ENCODE results near the gene LYPD6.
"Not testable (repeated sequence)": the region's sequence is repeated elsewhere in the genome, so short reads cannot be mapped to it uniquely, and the experiment has no call there.

LYPD6 gene, protein sequence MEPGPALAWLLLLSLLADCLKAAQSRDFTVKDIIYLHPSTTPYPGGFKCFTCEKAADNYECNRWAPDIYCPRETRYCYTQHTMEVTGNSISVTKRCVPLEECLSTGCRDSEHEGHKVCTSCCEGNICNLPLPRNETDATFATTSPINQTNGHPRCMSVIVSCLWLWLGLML

GRCh38 chr2:149330127-149331022, at the start of gene LYPD6:
LYPD6 (plus strand) TSS chr2:149330587; CDS start chr2:149437709, 107,122 bp downstream.
- no peak for DNase-seq

- no peak for DNase-seq
Observed at GRCh38 chr2:149281441-149281840, 48.9 kb upstream of the LYPD6 start.

DNA sequence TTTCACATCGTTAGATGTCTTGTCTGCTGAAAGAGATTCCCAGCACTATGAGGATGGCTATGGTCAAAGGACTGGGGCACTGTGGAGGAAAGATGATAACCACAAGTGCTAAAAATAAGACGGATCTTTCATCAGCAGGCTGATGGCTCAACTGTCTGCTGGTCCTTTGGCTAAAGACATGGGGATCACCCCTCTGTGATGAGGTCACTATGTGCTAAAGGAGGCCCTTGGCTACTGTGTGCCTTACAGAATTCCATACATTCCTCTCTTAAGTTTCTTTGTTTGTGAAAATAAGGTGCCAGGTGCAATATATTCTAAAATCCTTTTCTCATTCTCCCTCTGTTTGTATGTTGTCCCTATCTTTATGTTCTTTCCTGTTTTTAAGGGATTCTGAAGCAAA, 39.7 kb upstream of the LYPD6 start:
- DNase-seq: no peak

DNA sequence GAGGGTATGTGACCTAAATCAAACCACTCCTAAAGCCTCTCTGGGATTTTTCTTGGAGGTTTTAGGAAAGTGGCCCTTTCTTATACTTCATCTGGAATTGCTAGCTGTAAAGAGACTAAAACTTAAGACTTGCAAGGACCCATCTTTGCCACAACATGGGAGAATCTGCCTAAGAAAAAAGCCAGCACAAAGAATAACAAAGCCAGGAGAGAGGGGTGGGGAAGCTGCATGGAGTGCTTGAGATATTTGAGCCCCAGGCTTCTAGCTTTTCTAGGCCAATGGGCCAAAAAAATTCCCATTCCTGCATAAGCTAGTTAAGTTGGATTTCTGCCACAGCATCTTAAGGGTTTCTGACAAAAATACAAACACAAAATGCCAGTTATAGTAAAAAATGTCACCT, 38.5 kb upstream of the LYPD6 start:
- DNase-seq: no peak

DNA sequence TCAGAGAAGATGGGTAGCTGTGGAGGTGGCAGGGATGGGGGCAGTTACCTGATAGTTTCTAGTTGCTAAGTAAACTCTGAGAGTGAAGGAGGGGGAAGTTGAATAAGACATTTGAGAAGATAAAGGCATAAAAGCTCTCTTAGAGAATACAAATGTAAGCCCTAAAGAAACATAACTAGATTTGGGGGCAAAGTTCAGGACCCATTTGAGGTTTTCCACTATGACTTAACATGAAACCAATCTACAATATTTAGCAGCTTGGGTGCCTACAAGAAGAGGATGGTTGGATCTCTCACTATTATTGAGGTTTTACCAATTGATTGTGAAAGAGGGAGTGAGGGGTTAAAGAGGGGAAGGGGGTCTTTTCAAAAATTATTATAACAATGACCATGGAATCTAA, 34.4 kb upstream of the LYPD6 start:
- no peak for DNase-seq

GRCh38 chr2:149307014-149307413, 23.4 kb upstream of the LYPD6 start:
- DNase-seq: no peak

DNA sequence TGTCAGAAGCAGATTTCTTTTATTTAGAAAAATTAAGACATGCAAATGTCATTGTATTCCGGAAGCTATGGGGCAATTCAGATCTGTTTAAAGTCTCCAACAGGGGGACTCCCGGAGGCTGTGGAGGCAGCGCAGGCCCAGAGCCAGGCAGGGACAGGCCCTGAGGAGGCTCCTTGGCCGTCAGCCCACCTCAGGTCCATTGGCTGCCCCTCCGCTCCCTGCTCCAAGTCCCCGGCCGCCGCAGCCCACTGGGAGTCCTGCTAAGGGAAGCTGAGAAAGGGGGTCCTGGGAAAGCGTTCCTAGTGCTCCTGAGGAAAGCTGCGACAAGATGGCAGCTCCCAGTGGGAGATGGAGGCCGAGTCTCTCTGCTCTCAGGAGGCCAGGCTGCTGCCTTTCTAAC, 20.0 kb upstream of the LYPD6 start:
- DNase-seq: no peak

GRCh38 chr2:149312039-149312438, 18.3 kb upstream of the LYPD6 start:
- no peak for DNase-seq

- DNase-seq: peak in 1 of 2 donors; percentile 13
Observed at GRCh38 chr2:149313512-149313972, 16.8 kb upstream of the LYPD6 start.

GRCh38 chr2:149314687-149315086, 15.7 kb upstream of the LYPD6 start:
- DNase-seq: no peak

- DNase-seq: no peak
Observed at GRCh38 chr2:149315461-149315860, 14.9 kb upstream of the LYPD6 start.

DNA sequence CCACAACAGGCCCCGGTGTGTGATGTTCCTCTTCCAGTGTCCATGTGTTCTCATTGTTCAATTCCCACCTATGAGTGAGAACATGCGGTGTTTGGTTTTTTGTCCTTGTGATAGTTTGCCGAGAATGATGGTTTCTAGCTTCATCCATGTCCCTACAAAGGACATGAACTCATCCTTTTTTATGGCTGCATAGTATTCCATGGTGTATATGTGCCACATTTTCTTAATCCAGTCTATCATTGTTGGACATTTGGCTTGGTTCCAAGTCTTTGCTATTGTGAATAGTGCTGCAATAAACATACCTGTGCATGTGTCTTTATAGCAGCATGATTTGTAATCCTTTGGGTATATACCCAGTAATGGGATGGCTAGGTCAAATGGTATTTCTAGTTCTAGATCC, 11.8 kb upstream of the LYPD6 start:
- DNase-seq: not testable (repeated sequence)

DNA sequence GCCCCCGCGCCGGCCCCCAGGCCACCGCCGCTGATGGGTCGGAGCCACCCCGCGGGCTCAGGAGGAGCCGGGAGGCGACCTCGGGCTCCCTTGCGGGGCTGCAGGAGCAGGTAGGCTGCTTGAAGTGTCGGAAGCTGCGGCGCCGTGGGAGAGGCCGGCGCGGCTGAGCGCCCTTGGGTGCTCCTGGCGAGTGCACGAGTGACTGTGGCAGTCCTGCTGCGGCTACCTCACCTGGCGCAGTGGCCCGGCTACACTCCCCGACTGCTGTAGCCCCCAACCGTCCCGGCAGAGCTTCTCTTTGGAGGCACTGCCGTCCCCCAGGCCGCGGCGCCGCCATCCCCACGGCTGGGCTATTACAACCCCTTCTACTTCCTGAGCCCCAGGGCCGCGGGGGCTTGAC, 10.0 kb upstream of the LYPD6 start:
- no peak for DNase-seq

DNA sequence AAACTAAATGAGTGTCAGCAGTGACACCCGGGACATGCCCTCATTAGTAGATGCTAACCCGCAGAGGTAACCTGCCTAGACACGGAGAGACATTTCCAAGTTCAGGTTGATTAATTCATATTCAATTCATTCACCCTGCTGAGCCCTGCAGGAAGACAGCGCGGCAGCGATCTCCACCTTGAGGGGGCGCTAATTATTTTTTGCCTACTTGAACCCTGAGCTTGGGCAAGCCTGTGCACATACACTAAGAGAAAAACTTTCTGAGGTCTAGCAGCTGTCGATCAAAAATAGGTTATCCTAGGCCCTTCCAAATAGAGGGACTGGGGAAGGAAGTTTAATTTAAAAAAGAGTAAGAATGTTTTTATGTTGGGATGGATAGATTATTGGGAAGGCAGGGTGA, 1.3 kb upstream of the LYPD6 start:
- no peak for DNase-seq

DNA sequence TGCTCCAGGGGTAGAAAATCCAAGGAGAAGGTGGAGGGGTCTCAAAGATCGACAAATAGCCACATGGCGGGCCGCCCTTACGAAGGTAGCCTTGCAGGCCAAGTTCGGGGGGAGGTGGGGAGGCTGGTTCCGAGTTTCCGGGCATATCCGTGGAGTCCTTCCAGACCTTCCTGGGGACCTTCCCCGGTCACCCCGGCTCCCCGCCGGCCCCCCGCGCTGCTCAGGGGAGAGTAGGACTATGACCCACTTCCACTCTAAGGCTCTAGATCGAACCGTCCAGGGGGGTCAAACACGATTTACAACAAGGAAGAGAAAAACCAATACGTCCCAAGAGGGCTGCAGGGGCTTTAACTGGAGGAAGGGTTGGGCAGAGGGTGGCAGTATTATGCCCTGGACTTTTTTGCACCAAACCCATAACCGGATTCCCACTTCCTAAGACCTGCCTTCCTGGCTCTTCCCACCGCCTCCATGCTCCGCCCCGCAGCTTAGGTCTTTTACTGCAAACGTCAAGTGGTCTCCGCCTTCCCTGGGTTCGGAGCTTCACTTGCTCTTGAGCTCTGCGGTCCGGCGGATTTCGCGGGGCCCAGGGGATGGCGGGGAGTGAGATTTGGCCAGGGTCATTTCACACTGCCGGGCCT, 779 bp upstream of the LYPD6 start:
- DNase-seq: no peak

GRCh38 chr2:149331023-149331400, 625 bp downstream of the LYPD6 start:
- DNase-seq: no peak

- DNase-seq: no peak
Observed at GRCh38 chr2:149332364-149332763, 2.0 kb downstream of the LYPD6 start.

DNA sequence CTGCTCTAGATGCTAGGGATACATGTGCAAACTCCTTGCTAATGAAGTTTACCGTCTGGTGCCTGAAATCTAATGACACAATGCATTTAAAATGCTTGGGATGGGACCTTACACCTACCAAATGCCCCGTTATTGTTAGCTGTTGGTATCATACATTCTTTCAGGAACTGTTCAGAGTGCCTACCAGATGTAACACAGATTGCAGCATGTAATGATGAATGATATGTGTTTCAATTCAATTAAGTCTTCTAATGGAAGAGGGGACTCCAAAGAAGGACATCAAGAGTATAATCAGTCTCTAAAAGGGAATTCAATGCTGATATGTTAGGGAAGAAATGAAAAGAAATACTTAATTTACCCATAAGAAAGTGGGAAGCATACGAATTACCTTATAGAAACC, 3.2 kb downstream of the LYPD6 start:
- no peak for DNase-seq

DNA sequence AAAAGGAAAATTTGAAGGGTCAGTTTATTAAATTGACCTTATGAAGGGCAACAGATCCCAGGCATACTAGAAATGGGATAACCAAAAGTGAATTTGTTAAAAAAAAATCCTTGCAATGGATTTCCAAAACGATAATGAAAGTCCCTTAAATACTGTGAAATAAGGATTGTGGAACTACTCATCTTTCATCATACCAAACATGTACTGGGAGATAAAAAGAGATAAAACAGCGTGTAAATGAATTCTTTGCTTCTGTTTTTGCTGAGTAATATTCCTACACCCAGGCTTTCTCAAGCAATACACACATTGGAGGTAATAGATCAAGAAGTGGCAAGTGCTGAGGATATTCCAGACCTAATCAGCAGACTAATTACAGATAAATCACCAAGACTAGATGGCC, 3.8 kb downstream of the LYPD6 start:
- no peak for DNase-seq

GRCh38 chr2:149339324-149339723, 8.9 kb downstream of the LYPD6 start:
- DNase-seq: no peak

DNA sequence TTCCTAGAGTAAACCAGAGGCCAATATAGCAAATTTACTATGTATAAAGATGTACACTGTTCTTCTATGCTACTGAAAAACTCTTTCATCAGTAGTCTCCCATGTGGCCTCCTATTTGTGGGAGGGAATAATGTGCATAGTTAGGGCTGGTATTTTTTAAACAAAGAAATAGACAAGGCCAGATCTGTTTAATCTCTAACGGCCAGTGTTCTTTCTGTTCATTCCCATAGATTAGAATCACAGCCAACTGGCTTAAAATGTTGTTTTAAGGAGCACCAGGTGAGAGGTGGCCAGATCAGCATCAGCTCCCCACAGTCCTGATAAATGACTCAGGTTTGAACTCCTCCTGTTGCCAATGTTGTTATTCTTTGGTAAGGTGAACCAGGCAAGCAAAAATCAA, 12.1 kb downstream of the LYPD6 start:
- no peak for DNase-seq

GRCh38 chr2:149344105-149344504, 13.7 kb downstream of the LYPD6 start:
- DNase-seq: no peak

- no peak for DNase-seq
Observed at GRCh38 chr2:149346272-149346671, 15.9 kb downstream of the LYPD6 start.

DNA sequence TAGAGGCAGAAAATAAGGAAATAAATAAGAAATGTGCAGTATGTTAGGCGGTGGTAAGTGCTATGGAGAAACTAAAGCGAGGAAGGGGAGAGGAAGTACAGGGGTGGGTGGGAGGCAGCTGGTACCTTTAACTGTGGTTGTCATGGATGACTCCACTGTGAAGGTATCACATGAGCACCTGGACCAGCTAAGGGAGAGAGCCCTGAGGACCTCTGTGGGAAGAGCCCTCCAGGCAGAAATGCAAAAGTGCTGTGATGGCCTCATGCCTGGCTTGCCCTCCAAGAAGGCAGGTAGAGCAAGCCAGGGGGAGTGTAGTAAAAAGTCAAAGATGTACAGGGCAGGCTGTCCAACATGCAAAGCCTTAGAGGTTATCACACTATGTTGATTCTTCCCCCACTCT, 17.9 kb downstream of the LYPD6 start:
- no peak for DNase-seq
